ENCODE results near the gene SVIL. TPM values are rescaled to one million over a fixed set of nuclear protein-coding genes. Genes with fewer than 3 reads are reported as not detected.
"Not testable (repeated sequence)": the region's sequence is repeated elsewhere in the genome, so short reads cannot be mapped to it uniquely, and the experiment has no call there.

SVIL gene
- total RNA-seq, 2 donors from 2014 or later = 39.5 to 46.4 TPM

DNA sequence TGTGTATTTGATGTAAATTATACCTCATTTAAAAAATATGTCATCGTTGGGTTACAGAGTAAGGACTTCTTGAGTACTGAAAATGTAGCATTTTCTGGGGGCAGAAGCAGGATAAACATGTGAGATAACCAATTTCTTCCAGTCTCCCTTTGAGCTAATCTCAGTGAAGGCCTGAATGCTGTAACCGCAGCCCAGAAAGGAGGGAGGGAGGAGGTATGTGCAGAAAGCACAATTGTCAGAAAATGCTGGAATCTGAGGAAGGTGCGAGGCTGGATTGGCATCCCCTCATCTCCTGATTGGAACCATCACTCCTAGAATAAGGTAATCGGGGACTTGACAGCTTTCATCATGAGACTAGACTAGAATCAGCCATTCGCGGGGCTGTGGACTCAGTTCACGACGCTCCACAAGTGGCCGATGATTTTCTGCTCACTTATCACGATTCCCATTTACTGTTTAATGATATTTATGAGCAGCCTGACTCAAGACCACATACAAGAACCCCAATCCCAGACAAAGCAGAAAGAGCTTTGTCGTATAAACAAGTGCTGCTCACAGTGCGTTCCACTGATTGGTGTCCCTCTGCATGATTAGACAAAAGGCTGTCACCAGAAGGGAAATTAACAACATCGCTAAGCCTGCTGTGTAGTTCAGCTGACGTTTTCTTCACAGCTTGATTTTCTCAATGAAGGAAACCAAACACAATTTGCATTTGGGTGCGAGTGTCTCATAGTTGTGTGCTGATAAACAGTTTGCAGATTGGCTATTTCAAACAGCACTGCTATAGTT, 93.2 kb downstream of the SVIL start:
- no peak overlapping the region for H3K4me3 Mint-ChIP-seq
- H3K4me1 Mint-ChIP-seq = peaks cover 13% of the 10 kb centered on the region
- DNase-seq (no peak), ATAC-seq (no peak)
- H3K27ac Mint-ChIP-seq = no peak overlapping the region
- no peaks in the 10 kb centered on the region for H3K9me3 ChIP-seq (ENCODE audit: control insufficient read depth, low read length, poor library complexity, severe bottlenecking)
- peaks cover 3% of the 10 kb centered on the region for H3K36me3 Mint-ChIP-seq (ENCODE audit: low read depth)
- H3K27me3 Mint-ChIP-seq = no peaks in the 10 kb centered on the region

DNA sequence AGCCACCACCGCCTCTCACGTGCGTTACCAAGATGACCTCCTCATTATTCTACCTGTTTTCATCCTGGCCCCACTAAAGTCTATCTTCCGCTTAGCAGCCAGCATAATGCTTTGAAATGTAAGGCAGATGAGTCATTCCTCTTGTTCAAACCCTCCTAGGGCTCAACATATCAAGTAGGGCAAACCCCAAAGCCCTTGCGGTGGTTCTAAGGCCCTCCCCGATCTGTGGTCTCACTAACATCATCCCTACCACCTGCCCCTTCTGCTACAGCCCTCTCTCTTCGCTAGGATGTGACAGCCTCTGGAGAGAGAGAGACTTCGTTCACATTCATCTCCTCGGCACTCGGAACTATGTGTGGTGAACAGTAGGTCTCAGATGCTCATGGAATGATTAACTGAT, 94.8 kb downstream of the SVIL start:
- no peaks in the 10 kb centered on the region for H3K9me3 ChIP-seq (ENCODE audit: control insufficient read depth, low read length, poor library complexity, severe bottlenecking)
- H3K36me3 Mint-ChIP-seq (ENCODE audit: low read depth) = peaks cover 8% of the 10 kb centered on the region
- peak overlapping the region; percentile 67 for H3K27ac Mint-ChIP-seq
- no peak overlapping the region for H3K4me3 Mint-ChIP-seq
- ATAC-seq (peak; percentile 59), DNase-seq (no peak)
- H3K27me3 Mint-ChIP-seq = no peaks in the 10 kb centered on the region
- peaks cover 22% of the 10 kb centered on the region for H3K4me1 Mint-ChIP-seq

DNA sequence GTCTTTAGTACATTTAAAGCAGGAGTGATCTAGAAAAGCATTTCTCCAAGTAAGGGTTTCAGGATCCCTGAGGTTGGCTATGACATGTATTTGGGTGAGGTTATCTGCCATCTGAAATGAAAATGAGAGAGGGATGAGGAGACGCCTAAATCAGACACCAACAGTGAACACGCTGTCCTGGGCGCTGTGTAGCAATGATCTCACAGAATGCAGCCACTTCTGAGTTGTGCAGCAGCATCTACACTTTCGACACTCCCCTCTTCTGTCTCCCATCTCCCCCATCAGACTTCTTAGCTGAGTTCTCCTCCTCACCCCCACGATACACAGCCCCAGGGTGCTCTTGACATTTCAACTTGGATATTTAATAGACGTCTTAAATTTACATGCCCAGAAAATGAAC, 95.4 kb downstream of the SVIL start:
- no peak for DNase-seq
- ATAC-seq = no peak
- peaks cover 22% of the 10 kb centered on the region for H3K4me1 Mint-ChIP-seq
- H3K4me3 Mint-ChIP-seq = no peak overlapping the region
- H3K27me3 Mint-ChIP-seq = no peaks in the 10 kb centered on the region
- peaks cover 8% of the 10 kb centered on the region for H3K36me3 Mint-ChIP-seq (ENCODE audit: low read depth)
- H3K9me3 ChIP-seq (ENCODE audit: control insufficient read depth, low read length, poor library complexity, severe bottlenecking) = no peaks in the 10 kb centered on the region
- H3K27ac Mint-ChIP-seq = peak overlapping the region; percentile 67

DNA sequence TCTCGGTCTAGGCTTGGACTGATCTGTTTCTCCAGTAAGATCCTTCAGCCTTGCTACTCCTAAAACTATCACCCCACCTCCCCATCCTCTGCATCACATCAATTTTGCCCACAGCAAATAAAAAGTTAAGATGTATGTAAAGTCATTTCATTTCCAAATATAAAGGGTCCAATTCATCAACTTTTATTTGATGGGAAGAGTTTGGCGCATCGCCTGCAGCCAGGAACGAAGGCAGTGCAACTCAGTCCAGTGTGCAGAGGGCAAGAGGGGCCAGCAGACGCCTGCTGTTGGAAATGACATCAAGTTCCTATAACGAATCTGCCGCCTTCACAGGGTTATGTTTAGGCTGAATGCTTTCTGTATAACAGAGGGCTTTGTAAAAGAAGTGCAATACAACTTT, 97.0 kb downstream of the SVIL start:
- Mint-ChIP-seq H3K36me3 (ENCODE audit: low read depth) (peaks cover 9% of the 10 kb centered on the region), H3K27me3 (no peaks in the 10 kb centered on the region), H3K27ac (no peak overlapping the region), H3K4me3 (no peak overlapping the region), H3K4me1 (peaks cover 18% of the 10 kb centered on the region)
- no peak for DNase-seq
- H3K9me3 ChIP-seq (ENCODE audit: control insufficient read depth, low read length, poor library complexity, severe bottlenecking) = no peaks in the 10 kb centered on the region
- no peak for ATAC-seq

DNA sequence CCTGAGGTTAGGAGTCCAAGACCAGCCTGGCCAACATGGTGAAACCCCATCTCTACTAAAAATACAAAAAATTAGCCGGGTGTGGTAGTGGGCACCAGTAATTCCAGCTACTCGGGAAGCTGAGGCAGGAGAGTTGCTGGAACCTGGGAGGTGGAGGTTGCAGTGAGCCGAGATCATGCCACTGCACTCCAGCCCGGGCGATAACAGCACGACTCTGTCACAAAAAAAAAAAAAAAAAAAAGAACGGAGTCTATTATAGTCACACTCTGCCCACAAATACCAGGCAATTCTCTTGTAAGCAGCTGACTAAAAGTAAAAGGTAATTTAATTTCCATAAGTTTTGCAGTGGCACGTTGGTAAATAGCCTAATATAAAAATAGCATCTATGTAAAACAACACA, 98.1 kb downstream of the SVIL start:
- H3K36me3 Mint-ChIP-seq (ENCODE audit: low read depth); ATAC-seq: not testable (repeated sequence)

DNA sequence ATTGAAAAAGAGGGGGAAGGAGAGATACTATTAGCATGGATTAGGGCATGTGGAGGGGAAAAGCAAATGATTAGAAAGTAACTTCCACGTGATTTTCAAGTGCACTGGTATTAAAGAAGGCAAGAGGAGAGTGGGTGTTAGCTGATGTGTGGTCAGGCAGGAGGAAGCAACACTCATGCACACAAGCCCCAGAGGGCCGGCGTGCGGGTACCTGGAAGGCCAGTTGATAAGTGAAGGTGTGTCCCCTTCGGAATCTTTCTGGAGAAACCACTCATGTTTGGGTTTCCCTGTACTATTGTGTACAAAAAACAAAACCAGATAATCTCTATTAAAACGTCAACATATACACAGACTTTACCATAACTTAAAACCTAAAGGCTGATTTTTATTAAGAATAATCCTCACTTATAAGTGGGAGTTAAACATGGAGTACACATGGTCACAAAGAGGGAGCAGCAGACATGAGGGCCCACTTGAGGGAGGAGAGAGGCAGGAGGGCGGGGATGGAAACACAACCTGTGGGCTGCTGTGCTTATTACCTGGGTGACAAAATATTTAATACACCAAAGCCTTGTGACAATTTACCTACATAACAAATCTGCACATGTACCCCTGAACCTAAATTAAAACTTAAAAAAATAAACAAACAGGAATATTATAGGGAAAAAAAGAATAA, 98.9 kb downstream of the SVIL start:
- no peaks in the 10 kb centered on the region for H3K9me3 ChIP-seq (ENCODE audit: control insufficient read depth, low read length, poor library complexity, severe bottlenecking)
- H3K4me1 Mint-ChIP-seq = peaks cover 19% of the 10 kb centered on the region
- H3K27ac Mint-ChIP-seq = peak overlapping the region; percentile 77
- H3K4me3 Mint-ChIP-seq = no peak overlapping the region
- no peaks in the 10 kb centered on the region for H3K27me3 Mint-ChIP-seq
- peaks cover 9% of the 10 kb centered on the region for H3K36me3 Mint-ChIP-seq (ENCODE audit: low read depth)
- ATAC-seq = no peak
- no peak for DNase-seq

More for the DNA sequence above, 98.1 kb downstream of the SVIL start:
- H3K27me3 Mint-ChIP-seq; DNase-seq; H3K9me3 ChIP-seq (ENCODE audit: control insufficient read depth, low read length, poor library complexity, severe bottlenecking); H3K27ac Mint-ChIP-seq; H3K4me3 Mint-ChIP-seq: not testable (repeated sequence)
- peaks cover 17% of the 10 kb centered on the region for H3K4me1 Mint-ChIP-seq

DNA sequence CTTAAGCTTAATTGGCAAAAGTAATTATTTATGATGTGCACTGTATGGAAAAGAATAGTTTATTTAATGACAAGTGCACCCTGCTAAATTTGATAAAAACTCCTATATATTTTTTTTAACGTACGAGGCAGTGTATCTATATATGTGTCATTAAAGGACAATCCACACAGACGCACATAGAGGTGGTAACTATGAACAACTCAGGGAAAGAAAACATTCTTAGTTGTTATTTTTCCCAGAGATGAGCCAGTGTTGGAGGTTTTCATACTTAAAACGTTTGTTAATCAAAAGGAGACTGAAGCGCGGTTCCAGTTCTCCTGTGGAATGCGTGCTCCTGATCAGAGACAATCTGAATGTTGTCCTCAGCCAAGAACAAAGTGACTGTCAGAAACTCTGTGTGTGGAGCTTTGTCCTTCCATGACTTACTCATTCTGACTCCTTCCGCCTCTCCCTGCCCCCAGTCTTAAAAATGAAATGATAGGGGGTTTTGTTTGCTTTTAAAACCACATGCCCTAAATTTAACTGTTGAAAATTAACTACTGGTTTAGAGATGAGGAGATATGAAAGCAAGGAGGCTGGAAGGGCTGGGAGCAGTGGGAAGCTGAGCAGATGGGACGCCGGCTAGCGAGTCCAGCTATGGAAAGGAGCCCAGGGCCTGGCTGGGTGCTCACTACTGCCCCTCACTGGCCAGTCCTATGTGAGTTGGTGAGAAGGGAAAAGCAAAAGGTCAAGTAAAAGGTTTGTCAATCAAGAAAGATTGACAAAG, 99.6 kb downstream of the SVIL start:
- peaks cover 17% of the 10 kb centered on the region for H3K4me1 Mint-ChIP-seq
- no peaks in the 10 kb centered on the region for H3K9me3 ChIP-seq (ENCODE audit: control insufficient read depth, low read length, poor library complexity, severe bottlenecking)
- peaks cover 9% of the 10 kb centered on the region for H3K36me3 Mint-ChIP-seq (ENCODE audit: low read depth)
- ATAC-seq (no peak), DNase-seq (no peak)
- peak overlapping the region; percentile 77 for H3K27ac Mint-ChIP-seq
- H3K4me3 Mint-ChIP-seq = no peak overlapping the region
- H3K27me3 Mint-ChIP-seq = no peaks in the 10 kb centered on the region

DNA sequence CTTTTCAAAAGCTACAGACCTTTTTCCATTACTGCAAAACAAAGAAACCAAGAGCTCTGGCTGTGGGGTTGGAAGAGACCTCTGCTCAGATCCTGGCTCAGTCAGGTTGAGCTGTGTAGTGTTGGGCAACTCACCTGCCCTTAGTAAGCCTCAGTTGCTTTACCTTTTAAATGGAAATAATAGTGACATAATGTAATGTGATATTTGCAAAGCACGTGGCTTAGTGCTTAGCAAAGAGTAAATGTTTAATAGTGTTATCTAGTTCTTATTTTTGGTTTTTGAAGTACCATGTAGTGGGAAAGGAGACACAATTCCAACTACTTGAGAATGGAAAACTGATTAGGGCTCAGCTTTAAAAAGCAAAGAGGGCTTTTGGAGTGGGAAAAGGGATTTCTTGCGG, 100.2 kb downstream of the SVIL start:
- no peak for DNase-seq
- H3K27ac Mint-ChIP-seq = no peak overlapping the region
- no peaks in the 10 kb centered on the region for H3K27me3 Mint-ChIP-seq
- H3K4me3 Mint-ChIP-seq = no peak overlapping the region
- H3K4me1 Mint-ChIP-seq = peaks cover 12% of the 10 kb centered on the region
- no peak for ATAC-seq
- H3K9me3 ChIP-seq (ENCODE audit: control insufficient read depth, low read length, poor library complexity, severe bottlenecking) = no peaks in the 10 kb centered on the region
- H3K36me3 Mint-ChIP-seq (ENCODE audit: low read depth) = peaks cover 6% of the 10 kb centered on the region

DNA sequence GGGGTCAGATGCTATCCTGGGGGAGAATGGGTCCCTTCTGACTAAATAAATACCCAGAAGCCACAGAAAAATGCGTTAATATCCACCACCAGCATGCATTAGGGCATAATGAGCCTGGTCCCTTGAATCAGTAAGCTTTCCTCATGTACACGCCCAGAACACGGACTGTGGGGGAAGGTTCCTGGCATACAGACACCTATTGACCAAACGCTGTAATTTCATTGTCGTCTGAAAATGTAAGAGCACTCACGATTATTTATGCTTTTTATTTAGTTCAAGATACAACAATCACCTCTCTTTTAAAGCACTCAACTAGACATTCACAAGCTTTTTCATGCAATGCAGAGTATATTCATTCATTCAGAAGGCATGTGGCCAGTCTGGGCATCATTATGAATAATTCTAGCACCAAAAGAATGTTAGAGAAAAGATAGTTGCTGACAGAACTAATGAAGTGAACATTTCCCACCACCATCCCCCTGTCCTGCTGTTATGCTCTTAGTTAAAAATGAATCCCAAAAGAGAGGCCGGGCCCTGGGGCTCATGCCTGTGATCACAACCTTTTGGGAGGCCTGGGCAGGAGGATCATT, 101.0 kb downstream of the SVIL start:
- H3K36me3 Mint-ChIP-seq (ENCODE audit: low read depth) = peaks cover 6% of the 10 kb centered on the region
- no peaks in the 10 kb centered on the region for H3K27me3 Mint-ChIP-seq
- DNase-seq = no peak
- H3K4me3 Mint-ChIP-seq = no peak overlapping the region
- no peaks in the 10 kb centered on the region for H3K9me3 ChIP-seq (ENCODE audit: control insufficient read depth, low read length, poor library complexity, severe bottlenecking)
- H3K4me1 Mint-ChIP-seq = peaks cover 12% of the 10 kb centered on the region
- ATAC-seq = no peak
- H3K27ac Mint-ChIP-seq = no peak overlapping the region

DNA sequence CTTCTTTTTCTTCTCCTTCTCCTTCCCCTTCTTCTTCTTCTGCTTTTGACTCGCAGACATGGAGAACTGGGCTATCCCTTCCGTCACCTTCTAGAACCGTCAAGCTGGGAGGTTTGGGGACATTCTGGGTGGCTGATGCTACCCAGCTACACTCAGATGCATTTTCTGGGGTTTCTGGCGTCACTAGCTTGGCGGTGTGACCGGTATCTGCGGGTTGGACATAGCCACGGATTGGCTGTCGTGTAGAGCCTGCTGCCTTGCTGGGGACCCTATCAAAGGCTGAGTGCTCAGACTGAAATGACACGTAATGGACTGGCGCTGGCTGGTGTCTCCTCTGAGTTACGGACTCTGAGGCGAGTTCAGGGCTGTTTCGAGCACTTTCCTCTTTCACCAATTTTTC, 101.7 kb downstream of the SVIL start:
- Mint-ChIP-seq H3K27me3 (no peaks in the 10 kb centered on the region), H3K27ac (no peak overlapping the region), H3K4me1 (peaks cover 12% of the 10 kb centered on the region), H3K36me3 (ENCODE audit: low read depth) (peaks cover 6% of the 10 kb centered on the region), H3K4me3 (peak overlapping the region; percentile 61)
- no peak for ATAC-seq
- no peak for DNase-seq
- no peaks in the 10 kb centered on the region for H3K9me3 ChIP-seq (ENCODE audit: control insufficient read depth, low read length, poor library complexity, severe bottlenecking)

DNA sequence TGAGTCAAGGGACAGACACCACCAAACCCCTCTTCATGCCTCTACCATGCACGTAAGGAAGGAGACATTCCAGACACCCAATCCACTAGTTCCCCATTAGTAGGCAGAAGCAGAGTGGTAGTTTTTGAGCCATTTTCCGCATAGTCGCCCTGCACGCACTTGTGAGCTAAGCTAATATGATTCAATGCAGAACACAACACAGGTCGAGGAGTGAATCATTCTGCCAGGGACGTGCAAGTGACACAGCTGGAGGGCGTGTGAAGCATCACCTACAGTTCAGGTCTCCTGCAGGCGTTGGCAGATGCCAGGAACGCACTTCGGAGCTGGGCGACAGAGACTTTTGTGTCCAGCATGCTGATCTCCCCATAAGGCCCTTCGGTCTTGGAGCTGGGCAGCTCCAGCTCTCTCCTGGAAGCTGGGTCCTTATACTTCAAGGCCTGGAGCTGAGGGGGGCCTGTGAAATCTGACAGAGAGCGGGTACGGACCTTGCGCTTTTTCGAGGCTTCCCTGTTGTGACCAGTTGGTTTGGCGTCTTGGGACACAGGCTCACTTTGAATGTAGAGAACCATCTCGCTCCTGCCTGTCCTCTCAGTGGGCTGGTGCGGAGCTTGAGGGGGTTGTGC, 102.4 kb downstream of the SVIL start:
- H3K4me3 Mint-ChIP-seq = no peak overlapping the region
- H3K36me3 Mint-ChIP-seq (ENCODE audit: low read depth) = peaks cover 6% of the 10 kb centered on the region
- DNase-seq (no peak), ATAC-seq (no peak)
- H3K27me3 Mint-ChIP-seq = no peaks in the 10 kb centered on the region
- peaks cover 12% of the 10 kb centered on the region for H3K4me1 Mint-ChIP-seq
- H3K27ac Mint-ChIP-seq = no peak overlapping the region
- no peaks in the 10 kb centered on the region for H3K9me3 ChIP-seq (ENCODE audit: control insufficient read depth, low read length, poor library complexity, severe bottlenecking)

DNA sequence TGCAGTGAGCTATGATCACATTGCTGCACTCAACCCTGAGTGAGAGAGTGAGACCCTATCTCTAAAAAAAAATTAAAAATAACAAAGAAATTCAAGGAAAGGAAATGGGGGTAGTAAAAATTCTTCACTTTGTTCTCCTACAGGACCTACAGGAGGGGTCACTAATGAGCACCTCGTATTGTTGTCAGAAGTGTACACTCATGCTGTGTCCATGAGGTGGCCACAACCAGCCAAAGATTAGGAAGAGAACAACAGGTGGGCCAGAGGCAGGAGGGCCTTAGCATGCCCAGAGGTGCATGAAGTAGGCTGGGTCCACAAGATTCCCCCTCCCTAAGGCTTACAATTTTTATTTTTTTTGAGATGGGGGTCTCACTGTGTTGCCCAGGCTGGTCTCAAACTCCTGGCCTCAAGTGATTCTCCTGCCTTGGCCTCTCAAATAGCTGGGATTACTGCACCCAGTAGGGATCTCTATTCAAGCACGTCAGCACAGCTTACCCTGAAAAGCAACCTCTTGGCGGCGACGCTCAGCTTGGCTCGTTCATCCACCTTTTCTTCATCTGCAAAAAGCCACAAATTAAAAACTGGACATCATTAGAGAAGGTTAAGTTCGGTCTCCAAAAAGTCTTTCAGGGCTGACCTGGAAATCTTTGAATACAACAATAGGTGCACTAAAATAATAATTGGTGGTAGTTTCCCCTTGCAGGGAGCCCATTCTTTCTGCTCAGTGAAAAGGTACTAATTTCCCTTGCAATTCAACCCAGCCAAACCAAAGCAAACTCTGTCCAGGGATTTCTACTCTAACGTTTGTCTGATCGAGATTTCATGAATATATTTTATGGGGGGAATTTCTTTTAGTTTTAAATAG, 104.4 kb downstream of the SVIL start:
- DNase-seq = no peak
- Mint-ChIP-seq H3K36me3 (ENCODE audit: low read depth) (peaks cover 5% of the 10 kb centered on the region), H3K4me1 (peaks cover 5% of the 10 kb centered on the region), H3K27me3 (no peaks in the 10 kb centered on the region), H3K27ac (no peak overlapping the region), H3K4me3 (no peak overlapping the region)
- H3K9me3 ChIP-seq (ENCODE audit: control insufficient read depth, low read length, poor library complexity, severe bottlenecking) = no peaks in the 10 kb centered on the region
- no peak for ATAC-seq
